ENCODE measurements around the gene VAMP4. TPM values are rescaled to one million over a fixed set of nuclear protein-coding genes. Genes with fewer than 3 reads are reported as not detected.

Gene VAMP4
- total RNA-seq, 1 experiment from 2014 or later, result 6.3 TPM

GRCh38 chr1:171654201-171654941, 87.5 kb downstream of the VAMP4 start:
- POLR2A ChIA-PET, result interaction anchor here (1.0 kb wide), 1 partner anchor 10 kb away, joined by 3 read pairs; no protein-coding TSS in a partner anchor

More at GRCh38 chr1:171654201-171654941, 87.5 kb downstream of the VAMP4 start:
- intact Hi-C loops (cut with micrococcal nuclease), result no loop called here
- H3K9me2 ChIP-seq (ENCODE audit: insufficient read depth), result no peaks in the 10 kb centered on the region
- DNase-seq (ENCODE audit: low read depth, low spot score), result no peak
- BruUV-seq (replicated peaks), result no TSS peak
- no peaks in the 10 kb centered on the region for H3K79me2 ChIP-seq (ENCODE audit: insufficient read depth, low read length)
- no peak overlapping the region for H3K4me3 ChIP-seq (replicated peaks in 1 of 2; ENCODE audit: low read depth in 1 of 2, low read length in 2 of 2)
- H3K4me2 ChIP-seq (ENCODE audit: low read length), result no peak overlapping the region
- no peak overlapping the region for H2AFZ ChIP-seq (ENCODE audit: low read depth, low read length, poor library complexity, severe bottlenecking)
- no peak for ATAC-seq
- TF ChIP-seq YY1 (IDR thresholded peaks at IDR 0.05; ENCODE audit: extremely low read depth, insufficient replicate concordance, low read depth, low read length), result no peak
- TF ChIP-seq REST (IDR thresholded peaks at IDR 0.05; ENCODE audit: low read depth), result no peak
- TF ChIP-seq EZH2phosphoT487 (IDR thresholded peaks at IDR 0.05; ENCODE audit: borderline replicate concordance), result no peak
- no peak for TF ChIP-seq FOSL1 (IDR thresholded peaks at IDR 0.05; ENCODE audit: low read depth)
- TF ChIP-seq EGR1 (IDR thresholded peaks at IDR 0.05; ENCODE audit: low read depth), result no peak
- TF ChIP-seq POLR2A (IDR thresholded peaks at IDR 0.05; ENCODE audit: borderline replicate concordance, extremely low read depth, insufficient read depth, insufficient read length), result no peak
- TF ChIP-seq CBX3 (IDR thresholded peaks at IDR 0.05; ENCODE audit: low read depth), result no peak
- TF ChIP-seq CEBPB (IDR thresholded peaks at IDR 0.05; ENCODE audit: low read depth), result no peak
- TF ChIP-seq ZFX (IDR thresholded peaks at IDR 0.05), result no peak
- TF ChIP-seq ZBTB33 (IDR thresholded peaks at IDR 0.05; ENCODE audit: extremely low read depth, insufficient replicate concordance, low read length), result no peak
- no peak for TF ChIP-seq TCF7L2 (IDR thresholded peaks at IDR 0.05; ENCODE audit: borderline replicate concordance, extremely low read depth, insufficient read depth, insufficient read length)
- no peak for TF ChIP-seq ATF3 (IDR thresholded peaks at IDR 0.05)
- H3K4me1 ChIP-seq (ENCODE audit: control insufficient read depth in 1 of 2, insufficient read depth in 2 of 2, low read length in 2 of 2), result peaks cover 0 to 12% of the 10 kb centered on the region in 2 experiments; a peak in 3 of 4 replicates
- no peaks in the 10 kb centered on the region for H3K36me3 ChIP-seq (ENCODE audit: control insufficient read depth in 1 of 2, insufficient read depth in 2 of 2, low read length in 2 of 2)
- H4K20me1 ChIP-seq (ENCODE audit: insufficient read depth), result no peaks in the 10 kb centered on the region
- H3K9me3 ChIP-seq (ENCODE audit: control insufficient read depth in 1 of 2, insufficient read depth in 1 of 2, low read depth in 1 of 2, low read length in 2 of 2), result no peaks in the 10 kb centered on the region
- no peak overlapping the region for H3K9ac ChIP-seq (ENCODE audit: low read length)
- H3K27ac ChIP-seq (ENCODE audit: low read depth, low read length), result no peak overlapping the region
- ChIA-PET RAD21 (ENCODE audit: low non-redundant PET in 1 of 2, low total read pairs in 2 of 2, uncharacterized antibody in 2 of 2, unreplicated experiment in 2 of 2) (no interaction called here), CTCF (interaction anchor here (0.8 to 2.1 kb wide), 5 partner anchors 10 to 331 kb away, joined by 3 to 10 read pairs (median 3); no protein-coding TSS in a partner anchor)
- no peaks in the 10 kb centered on the region for H3K27me3 ChIP-seq (ENCODE audit: insufficient read depth, low read length)

Measured in HCT116 (cell line).